HG03139 (cell line): ENCODE measurements around the gene CYP17A1.
"Not testable (repeated sequence)": the region's sequence is repeated elsewhere in the genome, so short reads cannot be mapped to it uniquely, and the experiment has no call there.

Experiments
- ATAC-seq: cut with Tn5 transposase; IDR thresholded peaks from one replicate; pipeline ENCODE4 v1.9.1; 2021; ENCODE audit not compliant: unreplicated experiment

The CYP17A1 gene

GRCh38 chr10:102837230-102837721 is at the start of gene CYP17A1:
CYP17A1 (minus strand) TSS chr10:102837413; CDS start chr10:102837361, 52 bp downstream.
- ATAC-seq, result no peak

- no peak for ATAC-seq
Measured at GRCh38 chr10:102880256-102880655, 43.0 kb upstream of the CYP17A1 start.

- no peak for ATAC-seq
Measured at GRCh38 chr10:102878629-102879028, 41.4 kb upstream of the CYP17A1 start.

- ATAC-seq, result no peak
Measured at GRCh38 chr10:102876747-102877153, 39.5 kb upstream of the CYP17A1 start.

- ATAC-seq, result no peak
Measured at GRCh38 chr10:102872163-102872562, 35.0 kb upstream of the CYP17A1 start.

- no peak for ATAC-seq
Measured at GRCh38 chr10:102870221-102870620, 33.0 kb upstream of the CYP17A1 start.

- no peak for ATAC-seq
Measured at GRCh38 chr10:102869258-102870198, 32.3 kb upstream of the CYP17A1 start, which contains the start of gene AS3MT. AS3MT (plus strand) TSS chr10:102869470; CDS start chr10:102869593, 123 bp downstream.

- no peak for ATAC-seq
Measured at GRCh38 chr10:102868911-102869257, 31.7 kb upstream of the CYP17A1 start.

- ATAC-seq, result no peak
Measured at GRCh38 chr10:102865620-102866019, 28.4 kb upstream of the CYP17A1 start.

GRCh38 chr10:102863660-102864059 is 26.4 kb upstream of the CYP17A1 start:
- no peak for ATAC-seq

- ATAC-seq, result no peak
Measured at GRCh38 chr10:102859911-102860310, 22.7 kb upstream of the CYP17A1 start.

GRCh38 chr10:102856758-102857424 is 19.7 kb upstream of the CYP17A1 start:
- no peak for ATAC-seq

- not testable (repeated sequence) for ATAC-seq
Measured at GRCh38 chr10:102855731-102856436, 18.7 kb upstream of the CYP17A1 start.

- not testable (repeated sequence) for ATAC-seq
Measured at GRCh38 chr10:102853237-102853636, 16.0 kb upstream of the CYP17A1 start.

GRCh38 chr10:102850025-102850518 is 12.9 kb upstream of the CYP17A1 start:
- ATAC-seq, result no peak

GRCh38 chr10:102845352-102845902 is 8.2 kb upstream of the CYP17A1 start:
- no peak for ATAC-seq

- ATAC-seq, result not testable (repeated sequence)
Measured at GRCh38 chr10:102844190-102844776, 7.1 kb upstream of the CYP17A1 start.

GRCh38 chr10:102843139-102843538 is 5.9 kb upstream of the CYP17A1 start:
- not testable (repeated sequence) for ATAC-seq

- ATAC-seq, result no peak
Measured at GRCh38 chr10:102841827-102842345, 4.7 kb upstream of the CYP17A1 start.
